Dedifferentiated amniotic fluid mesenchymal stem cell (primary cell): ENCODE data around the gene ZKSCAN5.
A peak's percentile ranks its signal among the peaks of the same experiment; 100 is the strongest.
"Not testable (repeated sequence)": the region's sequence is repeated elsewhere in the genome, so short reads cannot be mapped to it uniquely, and the experiment has no call there.

Experiments
- DNase-seq: peaks from one replicate; pipeline ENCODE4 v3.0.0-alpha.2; 2016; ENCODE audit errors: extremely low spot score

The ZKSCAN5 gene

DNA sequence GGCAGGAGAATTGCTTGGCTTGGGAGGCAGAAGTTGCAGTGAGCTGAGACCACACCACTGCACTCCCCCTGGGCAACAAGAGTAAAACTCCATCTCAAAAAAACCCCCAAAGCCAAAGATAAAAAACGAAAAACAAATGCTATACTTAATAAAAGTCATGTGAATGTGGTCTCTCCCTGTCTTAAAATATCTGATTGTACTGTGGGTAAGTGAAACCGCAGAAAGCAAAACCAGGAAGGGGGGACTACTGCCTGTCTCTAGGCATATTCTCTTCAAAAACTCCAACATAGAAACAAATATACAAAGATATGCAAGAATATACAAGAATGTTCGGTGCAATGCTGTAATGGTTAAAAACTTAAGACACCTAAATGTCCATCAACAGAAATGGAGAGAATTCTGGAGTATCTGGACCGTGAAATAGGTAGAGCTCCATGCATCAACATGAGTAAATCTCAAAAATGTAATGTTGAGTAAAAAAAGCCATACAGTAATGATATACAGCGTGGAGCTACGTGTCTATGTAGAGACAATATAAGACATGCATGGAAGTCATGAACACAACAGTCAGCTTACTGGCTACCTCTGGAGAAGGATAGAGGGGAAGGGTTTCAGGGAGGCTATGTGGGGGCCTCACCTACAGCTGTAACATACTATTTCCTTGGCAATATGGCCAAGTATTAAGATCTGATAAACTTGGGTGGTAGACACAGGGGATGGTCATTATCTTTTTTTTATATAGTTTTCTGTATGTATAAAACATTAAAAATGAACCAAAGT, 6.5 kb upstream of the ZKSCAN5 start:
- DNase-seq = no peak

DNA sequence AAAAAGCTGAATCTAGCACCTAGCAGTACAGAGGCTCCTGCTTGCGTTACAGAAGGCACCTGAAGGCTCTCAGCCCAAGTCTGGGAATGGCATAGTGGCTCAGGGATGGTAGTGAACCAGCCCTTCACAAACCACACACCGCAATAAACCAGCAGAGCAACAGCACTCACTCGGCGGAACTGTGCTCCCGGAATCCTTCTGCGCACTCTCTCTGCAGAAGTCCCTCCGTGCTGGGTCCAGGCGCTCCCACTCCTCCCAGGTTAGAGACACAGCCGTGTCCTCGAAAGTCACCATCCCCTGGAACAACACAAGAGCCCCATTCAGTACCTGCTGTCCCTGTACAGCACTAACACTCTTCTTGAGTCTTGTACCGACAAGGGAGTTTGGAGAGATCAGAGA, 5.9 kb upstream of the ZKSCAN5 start:
- no peak for DNase-seq

DNA sequence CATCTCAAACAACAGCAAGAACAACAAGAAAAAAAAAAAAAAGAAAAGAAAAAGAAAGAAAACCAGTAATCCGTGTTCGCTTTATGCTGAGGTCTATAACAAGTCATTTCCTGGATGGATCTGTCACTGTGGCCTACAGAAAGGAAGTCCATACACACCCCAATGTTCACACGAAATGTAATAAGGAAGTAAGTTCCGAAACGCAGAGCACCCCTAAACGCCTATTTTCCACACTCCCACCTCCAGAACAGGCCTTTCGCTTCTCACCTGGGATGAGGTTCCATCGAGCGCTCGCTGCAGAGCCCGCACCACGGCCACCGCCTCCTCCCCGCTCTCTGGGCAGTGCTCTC, 5.1 kb upstream of the ZKSCAN5 start:
- DNase-seq = no peak

DNA sequence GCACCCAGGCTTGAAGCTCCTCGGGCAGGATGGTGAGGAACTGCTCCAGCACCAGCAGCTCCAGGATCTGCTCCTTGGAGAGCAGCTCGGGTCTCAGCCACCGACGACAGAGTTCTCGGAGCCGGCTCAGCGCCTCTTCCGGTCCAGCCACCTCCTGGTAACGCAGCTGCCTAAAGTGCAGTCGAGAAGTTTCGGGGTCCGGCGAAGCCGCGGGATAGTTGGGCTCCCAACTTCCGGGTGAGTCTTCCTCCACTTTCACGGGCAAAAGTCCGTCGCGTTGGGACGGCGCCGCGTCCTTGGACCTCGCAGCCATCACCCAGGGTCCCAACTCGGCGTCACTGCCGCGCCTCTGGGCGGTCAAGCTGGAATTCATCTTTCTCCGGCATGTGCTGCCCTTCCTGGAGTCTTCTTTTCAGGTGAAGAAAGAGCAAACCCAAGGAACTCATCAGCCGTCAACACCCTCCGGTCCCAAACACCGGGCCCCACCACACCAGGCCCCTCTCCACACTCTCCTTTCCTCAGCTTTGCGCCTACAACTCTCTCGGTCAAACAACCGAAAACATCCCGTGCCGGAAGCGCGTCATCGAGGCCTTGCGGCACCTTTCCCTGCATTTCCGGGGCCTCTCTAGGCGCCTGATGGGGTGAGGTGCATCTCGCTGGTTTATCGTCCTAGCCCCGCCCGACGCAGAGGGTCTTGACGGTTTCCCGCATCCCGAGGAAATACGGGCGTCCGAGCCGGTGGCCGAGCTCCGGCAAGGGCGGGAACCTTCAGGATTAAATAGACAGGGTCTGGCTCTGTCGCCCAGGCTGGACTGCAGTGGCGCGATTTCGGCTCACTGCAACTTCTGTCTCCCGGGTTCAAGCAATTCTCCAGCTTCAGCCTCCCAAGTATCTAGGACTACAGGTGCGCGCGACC, 4.5 kb upstream of the ZKSCAN5 start, which contains the start of gene ZNF394:
ZNF394 (minus strand) TSS at position 561 of the 916 bp plus-strand sequence; CDS start at position 373, 188 bp downstream.
- DNase-seq = peak; percentile 91

DNA sequence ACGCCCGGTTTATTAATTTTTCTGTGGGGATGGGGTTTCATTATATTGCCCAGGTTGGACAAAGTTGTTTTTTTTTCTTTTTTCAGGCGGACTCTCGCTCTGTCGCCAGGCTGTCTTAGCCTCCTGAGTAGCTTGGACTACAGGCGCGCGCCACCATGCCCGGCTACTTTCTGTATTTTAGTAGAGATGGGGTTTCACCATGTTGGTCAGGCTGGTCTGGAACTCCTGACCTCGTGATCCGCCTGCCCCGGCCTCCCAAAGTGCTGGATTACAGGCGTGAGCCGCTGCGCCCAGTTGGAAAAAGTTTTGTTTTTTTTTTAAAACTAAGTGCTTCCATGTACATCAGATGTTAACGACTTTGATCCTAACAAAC, 3.8 kb upstream of the ZKSCAN5 start:
- no peak for DNase-seq

DNA sequence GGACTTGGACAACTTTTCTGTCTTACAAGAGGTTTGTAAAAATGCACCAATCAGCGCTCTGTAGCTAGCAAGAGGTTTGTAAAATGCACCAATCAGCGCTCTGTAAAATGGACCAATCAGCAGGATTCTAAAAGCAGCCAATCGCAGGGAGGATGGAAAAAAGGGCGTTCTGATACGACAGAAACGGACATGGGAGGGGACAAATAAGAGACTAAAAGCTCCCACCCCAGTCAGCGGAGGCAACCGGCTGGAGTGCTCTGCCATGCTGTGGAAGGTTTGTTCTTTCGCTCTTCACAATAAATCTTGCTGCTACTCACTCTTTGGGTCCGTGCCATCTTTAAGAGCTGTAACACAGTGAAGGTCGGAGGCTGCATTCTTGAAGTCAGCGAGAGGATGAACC, 3.2 kb upstream of the ZKSCAN5 start:
- DNase-seq = not testable (repeated sequence)

DNA sequence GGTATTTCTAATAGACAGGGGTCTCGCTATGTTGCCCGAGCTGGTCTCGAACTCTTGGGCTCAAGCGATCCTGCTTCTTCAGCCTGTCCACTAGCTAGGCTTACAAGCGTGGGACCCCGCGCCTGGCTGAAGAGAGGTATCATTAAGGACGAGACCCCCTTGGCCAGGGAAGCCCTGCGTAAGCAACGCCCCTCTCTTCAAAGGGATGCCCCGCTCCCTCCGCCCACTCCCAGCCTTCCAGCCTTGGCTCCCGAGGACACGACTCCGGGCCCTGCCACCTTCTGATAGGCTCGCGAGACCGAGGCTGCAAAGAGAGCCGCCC, 220 bp upstream of the ZKSCAN5 start:
- peak; percentile 98 for DNase-seq

DNA sequence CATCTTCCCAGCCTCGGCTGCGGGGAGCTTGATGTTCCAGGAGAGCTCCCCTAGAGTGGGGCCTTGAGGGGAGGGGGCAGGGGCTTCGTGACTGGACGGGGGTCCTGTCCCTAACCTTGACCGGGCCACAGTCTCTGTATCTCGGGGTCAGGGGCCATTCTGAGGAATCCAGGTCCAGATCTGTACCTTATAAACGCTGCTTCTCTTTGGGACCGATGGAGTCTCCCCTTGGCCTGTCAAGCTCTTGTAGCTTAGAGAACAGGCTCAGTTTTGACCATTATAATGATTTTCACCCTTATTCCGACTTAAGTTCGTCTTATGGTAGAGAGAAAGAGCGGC, 831 bp downstream of the ZKSCAN5 start:
- no peak for DNase-seq

DNA sequence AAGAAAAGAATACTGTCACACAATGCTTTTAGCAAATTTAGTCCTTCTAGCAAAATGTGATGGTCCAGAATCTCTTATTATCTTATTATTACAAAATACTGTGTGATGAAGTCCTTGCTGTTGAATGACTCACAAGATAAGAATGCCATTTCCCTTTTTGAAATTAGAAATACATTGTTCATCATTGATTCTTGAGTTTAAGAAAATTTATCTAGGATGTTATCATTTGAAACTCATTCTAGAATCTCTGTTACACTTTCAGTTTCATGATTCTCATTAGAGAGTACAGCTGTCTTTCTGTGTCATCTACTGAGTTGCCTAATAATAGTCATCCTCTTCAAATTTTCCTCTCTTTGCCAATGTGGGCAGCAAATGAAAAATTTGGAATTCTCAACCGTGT, 9.6 kb downstream of the ZKSCAN5 start:
- DNase-seq = no peak

DNA sequence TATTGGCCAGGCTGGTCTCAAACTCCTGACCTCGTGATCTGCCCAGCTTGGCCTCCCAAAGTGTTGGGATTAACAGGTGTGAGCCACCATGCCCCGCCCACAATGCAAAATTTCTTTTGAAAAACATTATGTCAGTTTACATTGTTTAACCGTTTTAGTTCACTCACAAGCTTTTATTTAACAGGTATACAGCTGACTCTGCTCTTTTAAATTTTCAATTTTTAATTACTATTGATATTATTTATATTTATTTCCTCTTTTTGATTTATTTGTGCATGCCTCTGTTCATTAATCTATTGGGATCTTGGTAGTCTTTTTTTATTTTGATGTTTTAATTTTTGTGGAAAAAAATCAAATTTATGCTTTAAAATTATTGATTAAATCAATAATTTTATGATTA, 16.9 kb downstream of the ZKSCAN5 start:
- no peak for DNase-seq

DNA sequence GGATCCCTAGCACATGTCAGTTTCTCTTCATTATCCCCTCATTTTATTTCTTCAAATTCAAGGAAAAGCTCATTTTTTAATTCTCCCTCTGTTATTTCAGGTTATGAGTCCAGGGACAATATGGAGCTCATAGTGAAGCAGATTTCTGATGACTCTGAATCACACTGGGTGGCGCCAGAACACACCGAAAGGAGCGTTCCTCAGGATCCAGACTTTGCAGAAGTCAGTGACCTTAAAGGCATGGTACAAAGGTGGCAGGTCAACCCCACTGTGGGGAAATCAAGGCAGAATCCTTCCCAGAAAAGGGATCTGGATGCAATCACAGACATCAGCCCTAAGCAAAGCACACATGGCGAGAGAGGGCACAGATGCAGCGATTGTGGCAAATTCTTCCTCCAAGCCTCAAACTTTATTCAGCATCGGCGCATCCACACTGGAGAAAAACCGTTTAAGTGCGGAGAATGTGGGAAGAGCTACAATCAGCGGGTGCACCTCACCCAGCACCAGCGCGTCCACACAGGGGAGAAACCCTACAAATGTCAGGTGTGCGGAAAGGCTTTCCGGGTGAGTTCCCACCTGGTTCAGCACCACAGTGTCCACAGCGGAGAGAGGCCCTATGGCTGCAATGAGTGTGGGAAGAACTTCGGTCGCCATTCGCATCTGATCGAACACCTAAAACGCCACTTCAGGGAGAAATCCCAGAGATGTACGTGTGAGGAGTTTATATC, 21.4 kb downstream of the ZKSCAN5 start:
- DNase-seq = no peak

DNA sequence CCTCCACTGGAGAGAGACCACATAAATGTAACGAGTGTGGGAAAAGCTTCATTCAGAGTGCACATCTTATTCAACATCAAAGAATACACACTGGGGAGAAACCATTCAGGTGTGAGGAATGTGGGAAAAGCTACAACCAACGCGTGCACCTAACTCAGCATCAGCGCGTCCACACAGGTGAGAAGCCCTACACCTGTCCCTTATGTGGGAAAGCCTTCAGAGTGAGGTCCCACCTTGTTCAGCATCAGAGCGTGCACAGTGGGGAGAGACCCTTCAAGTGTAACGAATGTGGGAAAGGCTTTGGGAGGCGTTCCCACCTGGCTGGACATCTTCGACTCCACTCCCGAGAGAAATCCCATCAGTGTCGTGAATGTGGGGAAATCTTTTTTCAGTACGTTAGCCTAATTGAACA, 26.9 kb downstream of the ZKSCAN5 start:
- DNase-seq = no peak

DNA sequence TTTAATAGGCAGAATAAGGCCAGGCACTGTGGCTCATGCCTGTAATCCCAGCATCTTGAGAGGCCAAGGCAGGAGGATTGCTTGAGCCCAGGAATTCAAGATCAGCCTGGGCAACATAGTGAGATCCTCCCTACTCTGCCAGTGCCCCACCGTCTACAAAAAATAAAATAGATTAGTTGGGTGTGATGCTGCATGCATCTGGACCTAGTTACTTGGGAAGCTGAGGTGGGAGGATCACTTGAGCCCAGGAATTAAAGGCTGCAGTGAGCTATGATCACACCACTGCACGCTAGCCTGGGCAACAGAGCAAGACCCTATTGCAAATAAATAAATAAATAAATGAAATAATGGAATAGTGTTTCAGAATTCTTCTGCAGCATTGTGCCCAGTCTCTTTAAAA, 31.2 kb downstream of the ZKSCAN5 start:
- no peak for DNase-seq

DNA sequence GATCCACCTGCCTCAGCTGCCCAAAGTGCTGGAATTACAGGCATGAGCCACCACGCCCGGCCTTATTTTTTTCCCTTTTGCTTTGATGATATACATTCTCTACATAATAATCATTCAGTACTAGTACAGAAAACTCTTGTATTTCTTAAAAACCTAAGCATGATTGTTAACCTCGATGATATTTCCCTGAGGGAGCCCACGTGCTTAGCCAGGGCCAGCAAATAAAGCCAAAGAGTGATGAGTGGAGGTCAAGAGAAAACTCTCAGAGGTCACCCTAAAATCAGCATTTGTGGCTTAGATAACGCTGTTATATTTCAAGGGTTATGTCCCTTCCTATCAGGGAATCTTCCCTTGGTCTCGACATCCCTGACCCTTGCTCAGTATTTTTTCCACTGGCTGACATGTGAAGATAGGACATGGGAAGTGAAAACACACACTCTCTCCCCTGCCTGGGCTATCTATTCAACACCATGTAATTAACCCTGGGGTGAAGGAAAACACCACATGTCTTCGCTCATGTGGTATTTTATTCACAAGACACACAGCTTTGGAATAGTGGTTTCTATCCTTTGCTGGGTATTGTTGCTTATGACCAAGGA, 34.9 kb downstream of the ZKSCAN5 start:
- DNase-seq = no peak

DNA sequence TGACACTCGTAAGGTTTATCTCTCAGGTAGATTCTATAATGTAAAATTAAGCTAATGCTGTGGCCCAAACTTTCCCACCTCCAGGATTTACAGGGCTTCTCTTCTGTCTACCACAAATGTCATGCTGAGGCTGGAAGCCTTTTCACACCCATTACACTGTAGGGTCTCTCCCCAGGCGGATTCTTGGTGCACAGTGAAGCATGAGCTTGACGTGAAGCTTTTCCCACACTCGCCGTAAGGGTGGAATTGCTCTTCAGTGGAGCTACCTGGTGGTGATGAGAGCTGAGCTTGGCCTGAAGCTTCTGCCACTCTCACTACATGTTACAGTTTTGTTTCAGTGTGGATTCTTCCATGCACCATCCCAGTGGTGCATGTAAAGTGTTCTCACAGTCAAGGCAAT, 36.1 kb downstream of the ZKSCAN5 start:
- no peak for DNase-seq

DNA sequence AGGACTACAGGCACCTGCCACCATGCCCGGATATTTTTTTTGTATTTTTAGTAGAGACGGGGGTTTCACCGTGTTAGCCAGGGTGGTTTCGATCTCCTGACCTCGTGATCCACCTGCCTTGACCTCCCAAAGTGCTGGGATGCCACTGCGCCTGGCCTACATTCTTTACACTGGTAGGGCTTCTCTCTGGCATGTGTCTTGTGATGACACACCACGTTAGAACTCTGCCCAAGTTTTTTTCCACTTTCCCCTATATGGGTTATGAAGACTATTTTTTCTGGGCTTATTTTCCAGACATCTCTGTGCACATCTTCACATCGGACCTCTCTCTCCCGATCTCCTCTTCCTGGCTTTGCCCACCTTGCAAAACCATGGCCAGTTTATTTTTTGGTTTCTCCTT, 36.8 kb downstream of the ZKSCAN5 start:
- DNase-seq = no peak

DNA sequence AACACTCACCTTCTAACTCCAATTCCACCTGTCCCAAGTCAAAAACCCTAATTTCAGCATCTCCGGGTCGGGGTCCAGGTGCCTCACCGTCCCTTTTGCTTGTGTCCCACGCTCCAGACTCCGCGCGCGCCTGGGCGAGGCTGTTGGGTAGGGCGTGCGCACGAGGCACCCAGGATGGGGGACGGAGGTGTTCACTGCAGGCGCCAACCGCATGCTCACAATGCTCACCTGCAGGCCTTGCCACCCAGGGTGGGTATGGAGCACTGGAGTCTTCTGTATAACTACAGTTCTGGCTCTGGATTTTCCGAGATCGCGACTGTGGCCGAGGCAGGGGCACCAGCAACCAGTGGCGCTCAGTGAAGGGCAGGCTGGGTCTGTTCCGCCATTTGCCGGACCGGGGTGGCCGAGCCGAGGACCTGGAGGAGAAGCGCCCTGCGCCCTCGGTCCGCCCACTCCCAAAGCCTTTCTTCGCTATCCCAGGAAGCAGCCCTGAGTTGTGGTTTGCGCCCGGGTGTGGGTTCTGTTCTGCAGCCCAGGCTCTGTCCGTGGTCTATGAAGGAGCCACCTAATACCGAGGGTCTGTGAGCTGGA, 38.7 kb downstream of the ZKSCAN5 start:
- DNase-seq = no peak

DNA sequence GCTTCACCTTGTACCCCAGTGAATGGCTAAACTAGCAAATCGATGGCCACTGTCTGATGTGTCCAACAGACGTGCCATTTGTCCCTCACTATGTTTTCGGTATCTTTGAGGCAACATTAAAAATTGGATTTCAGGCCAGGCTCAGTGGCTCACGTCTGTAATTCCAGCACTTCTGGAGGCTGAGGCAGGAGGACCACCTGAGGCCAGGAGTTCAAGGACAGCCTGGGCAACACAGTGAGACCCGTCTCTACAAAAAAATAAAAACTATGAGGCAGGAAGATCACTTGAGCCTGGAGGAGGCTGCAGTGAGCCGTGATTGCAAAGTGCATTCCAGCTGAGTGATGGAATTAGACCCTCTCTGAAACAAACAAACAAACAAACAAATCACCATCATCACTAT, 39.5 kb downstream of the ZKSCAN5 start:
- DNase-seq = no peak

DNA sequence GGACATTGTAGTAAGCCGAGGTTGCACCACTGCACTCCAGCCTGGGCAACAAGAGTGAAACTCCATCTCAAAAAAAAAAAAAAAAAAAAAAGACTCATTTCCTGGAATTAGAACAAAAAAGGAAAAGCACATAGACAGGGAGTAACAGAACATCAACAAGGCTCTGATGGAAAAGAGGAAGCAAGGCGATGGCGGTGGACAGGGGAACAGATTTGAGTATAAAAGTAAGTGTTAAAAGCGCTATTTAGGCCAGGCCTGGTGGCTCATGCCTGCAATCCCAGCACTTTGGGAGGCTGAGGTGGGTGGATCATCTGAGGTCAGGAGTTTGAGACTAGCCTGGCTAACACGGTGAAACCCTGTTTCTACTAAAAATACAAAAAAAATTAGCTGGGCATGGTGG, 40.8 kb downstream of the ZKSCAN5 start:
- not testable (repeated sequence) for DNase-seq

DNA sequence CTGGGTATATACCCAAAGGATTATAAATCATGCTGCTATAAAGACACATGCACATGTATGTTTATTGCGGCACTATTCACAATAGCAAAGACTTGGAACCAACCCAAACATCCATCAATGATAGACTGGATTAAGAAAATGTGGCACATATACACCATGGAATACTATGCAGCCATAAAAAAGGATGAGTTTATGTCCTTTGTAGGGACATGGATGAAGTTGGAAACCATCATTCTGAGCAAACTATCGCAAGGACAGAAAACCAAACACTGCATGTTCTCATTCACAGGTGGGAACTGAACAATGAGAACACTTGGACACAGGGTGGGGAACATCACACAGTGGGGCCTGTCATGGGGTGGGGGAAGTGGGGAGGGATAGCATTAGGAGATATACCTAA, 45.1 kb downstream of the ZKSCAN5 start:
- DNase-seq = not testable (repeated sequence)

DNA sequence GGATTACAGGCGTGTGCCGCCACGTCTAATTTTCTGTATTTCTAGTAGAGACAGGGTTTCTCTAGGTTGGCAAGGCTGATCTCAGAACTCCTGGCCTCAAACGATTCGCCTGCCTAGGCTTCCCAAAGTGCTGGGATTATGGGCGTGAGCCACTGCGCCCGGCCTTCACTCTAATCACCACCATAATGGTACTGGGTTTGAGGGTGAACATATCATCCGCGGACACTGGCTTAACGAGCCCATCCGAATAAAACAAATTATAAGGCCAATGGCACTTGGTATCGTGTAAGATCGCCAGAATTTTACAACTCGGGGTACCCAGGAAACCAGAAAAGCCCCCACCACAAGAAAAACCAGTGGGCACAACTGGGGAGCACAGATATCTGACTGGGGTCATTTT, 46.9 kb downstream of the ZKSCAN5 start:
- DNase-seq = no peak
